ENCODE measurements around the gene FBXL17.
"Not testable (repeated sequence)": the region's sequence is repeated elsewhere in the genome, so short reads cannot be mapped to it uniquely, and the experiment has no call there.

FBXL17 gene

GRCh38 chr5:108324886-108325285 is 57.0 kb downstream of the FBXL17 start:
- DNase-seq (ENCODE audit: low read depth): no peak

GRCh38 chr5:108321341-108321740 is 60.6 kb downstream of the FBXL17 start:
- no peak for DNase-seq (ENCODE audit: low read depth)
- no peak overlapping the region for H3K4me3 ChIP-seq (ENCODE audit: low read depth, low read length)

More at GRCh38 chr5:108324886-108325285, 57.0 kb downstream of the FBXL17 start:
- no peak overlapping the region for H3K4me3 ChIP-seq (ENCODE audit: low read depth, low read length)

- no peak overlapping the region for H3K4me3 ChIP-seq (ENCODE audit: low read depth, low read length)
These were observed 61.7 kb downstream of the FBXL17 start for GRCh38 chr5:108320231-108320630.

GRCh38 chr5:108315829-108316228 is 66.1 kb downstream of the FBXL17 start:
- H3K4me3 ChIP-seq (ENCODE audit: low read depth, low read length): no peak overlapping the region
- DNase-seq (ENCODE audit: low read depth): no peak

More at GRCh38 chr5:108320231-108320630, 61.7 kb downstream of the FBXL17 start:
- no peak for DNase-seq (ENCODE audit: low read depth)

GRCh38 chr5:108312258-108312657 is 69.6 kb downstream of the FBXL17 start:
- DNase-seq (ENCODE audit: low read depth): no peak
- no peak overlapping the region for H3K4me3 ChIP-seq (ENCODE audit: low read depth, low read length)

GRCh38 chr5:108311682-108312081 is 70.2 kb downstream of the FBXL17 start:
- no peak for DNase-seq (ENCODE audit: low read depth)
- H3K4me3 ChIP-seq (ENCODE audit: low read depth, low read length): no peak overlapping the region

GRCh38 chr5:108303611-108304010 is 78.3 kb downstream of the FBXL17 start:
- no peak overlapping the region for H3K4me3 ChIP-seq (ENCODE audit: low read depth, low read length)
- DNase-seq (ENCODE audit: low read depth): no peak

GRCh38 chr5:108303086-108303485 is 78.8 kb downstream of the FBXL17 start:
- DNase-seq (ENCODE audit: low read depth): no peak

GRCh38 chr5:108297042-108297601 is 84.8 kb downstream of the FBXL17 start:
- DNase-seq (ENCODE audit: low read depth): no peak
- no peak overlapping the region for H3K4me3 ChIP-seq (ENCODE audit: low read depth, low read length)

More at GRCh38 chr5:108303086-108303485, 78.8 kb downstream of the FBXL17 start:
- no peak overlapping the region for H3K4me3 ChIP-seq (ENCODE audit: low read depth, low read length)

GRCh38 chr5:108295578-108296368 is 86.1 kb downstream of the FBXL17 start:
- no peak overlapping the region for H3K4me3 ChIP-seq (ENCODE audit: low read depth, low read length)
- no peak for DNase-seq (ENCODE audit: low read depth)

- no peak for DNase-seq (ENCODE audit: low read depth)
These were observed 100.8 kb downstream of the FBXL17 start for GRCh38 chr5:108280960-108281569.

GRCh38 chr5:108280248-108280647 is 101.7 kb downstream of the FBXL17 start:
- DNase-seq (ENCODE audit: low read depth): no peak
- H3K4me3 ChIP-seq (ENCODE audit: low read depth, low read length): no peak overlapping the region

More at GRCh38 chr5:108280960-108281569, 100.8 kb downstream of the FBXL17 start:
- no peak overlapping the region for H3K4me3 ChIP-seq (ENCODE audit: low read depth, low read length)

GRCh38 chr5:108278285-108279240 is 103.3 kb downstream of the FBXL17 start:
- no peak overlapping the region for H3K4me3 ChIP-seq (ENCODE audit: low read depth, low read length)
- no peak for DNase-seq (ENCODE audit: low read depth)

GRCh38 chr5:108276187-108277050 is 105.5 kb downstream of the FBXL17 start:
- no peak overlapping the region for H3K4me3 ChIP-seq (ENCODE audit: low read depth, low read length)
- no peak for DNase-seq (ENCODE audit: low read depth)

- DNase-seq (ENCODE audit: low read depth); H3K4me3 ChIP-seq (ENCODE audit: low read depth, low read length): not testable (repeated sequence)
These were observed 107.8 kb downstream of the FBXL17 start for GRCh38 chr5:108274080-108274479.

GRCh38 chr5:108271127-108271526 is 110.8 kb downstream of the FBXL17 start:
- no peak overlapping the region for H3K4me3 ChIP-seq (ENCODE audit: low read depth, low read length)
- DNase-seq (ENCODE audit: low read depth): no peak

GRCh38 chr5:108266242-108266641 is 115.7 kb downstream of the FBXL17 start:
- no peak overlapping the region for H3K4me3 ChIP-seq (ENCODE audit: low read depth, low read length)
- DNase-seq (ENCODE audit: low read depth): no peak

- no peak for DNase-seq (ENCODE audit: low read depth)
- H3K4me3 ChIP-seq (ENCODE audit: low read depth, low read length): no peak overlapping the region
These were observed 117.4 kb downstream of the FBXL17 start for GRCh38 chr5:108264533-108264932.

- DNase-seq (ENCODE audit: low read depth): no peak
- no peak overlapping the region for H3K4me3 ChIP-seq (ENCODE audit: low read depth, low read length)
These were observed 118.6 kb downstream of the FBXL17 start for GRCh38 chr5:108263338-108263737.
